PC-9 (cell line): ENCODE results near the gene LDLRAD3.

Source experiments
- EZH2 ChIP-seq: fragments of 200-600 bp; sonication (generic); IDR thresholded peaks from 2 replicates; pipeline ENCODE4 v1.8.0; 2017; ENCODE audit warnings: antibody characterized with exemption, low read depth
- TF ChIP-seq, protein P1 (sequence below): fragments of 200-600 bp; sonication (generic); conservative IDR thresholded peaks from 2 replicates; pipeline ENCODE4 v1.6.1; 2017; ENCODE audit warnings: mixed run types, antibody characterized with exemption, mild to moderate bottlenecking, moderate library complexity

DNA sequence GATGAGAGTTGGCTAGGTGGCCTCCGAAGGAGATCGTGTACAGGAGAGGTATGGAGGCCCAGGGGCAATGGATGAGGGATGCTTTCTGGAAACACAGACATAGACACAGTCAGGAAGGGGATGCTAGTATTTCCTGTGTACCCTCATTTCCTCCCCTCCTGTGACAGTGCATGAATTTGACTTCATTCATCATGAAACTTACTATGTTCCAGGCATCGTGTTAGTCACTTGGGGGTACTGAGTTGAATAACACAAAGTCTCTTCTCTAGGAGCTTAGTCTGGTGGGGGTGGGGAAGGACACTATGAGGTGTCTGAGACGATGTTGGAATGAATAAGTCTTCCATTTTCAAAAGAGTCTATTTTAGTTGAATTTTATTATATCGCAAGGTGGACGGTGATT lies 32.6 kb downstream of the LDLRAD3 start:
- TF ChIP-seq, protein P1, sequence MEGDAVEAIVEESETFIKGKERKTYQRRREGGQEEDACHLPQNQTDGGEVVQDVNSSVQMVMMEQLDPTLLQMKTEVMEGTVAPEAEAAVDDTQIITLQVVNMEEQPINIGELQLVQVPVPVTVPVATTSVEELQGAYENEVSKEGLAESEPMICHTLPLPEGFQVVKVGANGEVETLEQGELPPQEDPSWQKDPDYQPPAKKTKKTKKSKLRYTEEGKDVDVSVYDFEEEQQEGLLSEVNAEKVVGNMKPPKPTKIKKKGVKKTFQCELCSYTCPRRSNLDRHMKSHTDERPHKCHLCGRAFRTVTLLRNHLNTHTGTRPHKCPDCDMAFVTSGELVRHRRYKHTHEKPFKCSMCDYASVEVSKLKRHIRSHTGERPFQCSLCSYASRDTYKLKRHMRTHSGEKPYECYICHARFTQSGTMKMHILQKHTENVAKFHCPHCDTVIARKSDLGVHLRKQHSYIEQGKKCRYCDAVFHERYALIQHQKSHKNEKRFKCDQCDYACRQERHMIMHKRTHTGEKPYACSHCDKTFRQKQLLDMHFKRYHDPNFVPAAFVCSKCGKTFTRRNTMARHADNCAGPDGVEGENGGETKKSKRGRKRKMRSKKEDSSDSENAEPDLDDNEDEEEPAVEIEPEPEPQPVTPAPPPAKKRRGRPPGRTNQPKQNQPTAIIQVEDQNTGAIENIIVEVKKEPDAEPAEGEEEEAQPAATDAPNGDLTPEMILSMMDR = no peak
- TF ChIP-seq EZH2 = no peak
